ENCODE measurements around the gene AACS.

DNA sequence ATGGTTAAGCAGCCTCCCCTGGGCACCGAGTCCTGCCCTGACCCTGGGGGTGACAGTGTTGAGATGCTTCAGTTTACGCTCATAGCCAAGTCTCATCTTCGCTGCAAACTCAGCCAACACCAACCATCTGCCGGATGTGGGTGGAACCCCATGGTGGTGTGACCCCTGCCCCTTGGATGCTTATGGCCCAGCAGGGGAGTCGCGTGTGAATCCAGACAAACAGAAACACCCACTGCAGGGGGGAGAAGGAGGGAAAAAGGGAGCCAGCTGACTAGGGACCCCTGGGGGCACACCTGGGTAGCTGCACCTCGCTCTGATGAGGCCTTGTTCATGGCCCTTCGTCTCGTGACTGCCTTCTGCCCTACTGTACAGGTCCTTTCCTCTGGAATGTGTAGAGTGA lies 23.8 kb downstream of the AACS start:
- TF ChIP-seq, protein P1, sequence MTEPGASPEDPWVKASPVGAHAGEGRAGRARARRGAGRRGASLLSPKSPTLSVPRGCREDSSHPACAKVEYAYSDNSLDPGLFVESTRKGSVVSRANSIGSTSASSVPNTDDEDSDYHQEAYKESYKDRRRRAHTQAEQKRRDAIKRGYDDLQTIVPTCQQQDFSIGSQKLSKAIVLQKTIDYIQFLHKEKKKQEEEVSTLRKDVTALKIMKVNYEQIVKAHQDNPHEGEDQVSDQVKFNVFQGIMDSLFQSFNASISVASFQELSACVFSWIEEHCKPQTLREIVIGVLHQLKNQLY (CRISPR knock-in tag; IDR thresholded peaks at IDR 0.05): no peak
- TF ChIP-seq CBFB (CRISPR knock-in tag; IDR thresholded peaks at IDR 0.05; ENCODE audit: low read depth) (no peak), ATF1 (CRISPR knock-in tag; IDR thresholded peaks at IDR 0.05) (no peak)
- TF ChIP-seq, protein P2, sequence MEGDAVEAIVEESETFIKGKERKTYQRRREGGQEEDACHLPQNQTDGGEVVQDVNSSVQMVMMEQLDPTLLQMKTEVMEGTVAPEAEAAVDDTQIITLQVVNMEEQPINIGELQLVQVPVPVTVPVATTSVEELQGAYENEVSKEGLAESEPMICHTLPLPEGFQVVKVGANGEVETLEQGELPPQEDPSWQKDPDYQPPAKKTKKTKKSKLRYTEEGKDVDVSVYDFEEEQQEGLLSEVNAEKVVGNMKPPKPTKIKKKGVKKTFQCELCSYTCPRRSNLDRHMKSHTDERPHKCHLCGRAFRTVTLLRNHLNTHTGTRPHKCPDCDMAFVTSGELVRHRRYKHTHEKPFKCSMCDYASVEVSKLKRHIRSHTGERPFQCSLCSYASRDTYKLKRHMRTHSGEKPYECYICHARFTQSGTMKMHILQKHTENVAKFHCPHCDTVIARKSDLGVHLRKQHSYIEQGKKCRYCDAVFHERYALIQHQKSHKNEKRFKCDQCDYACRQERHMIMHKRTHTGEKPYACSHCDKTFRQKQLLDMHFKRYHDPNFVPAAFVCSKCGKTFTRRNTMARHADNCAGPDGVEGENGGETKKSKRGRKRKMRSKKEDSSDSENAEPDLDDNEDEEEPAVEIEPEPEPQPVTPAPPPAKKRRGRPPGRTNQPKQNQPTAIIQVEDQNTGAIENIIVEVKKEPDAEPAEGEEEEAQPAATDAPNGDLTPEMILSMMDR (IDR thresholded peaks at IDR 0.05): no peak
- TF ChIP-seq, protein P3, sequence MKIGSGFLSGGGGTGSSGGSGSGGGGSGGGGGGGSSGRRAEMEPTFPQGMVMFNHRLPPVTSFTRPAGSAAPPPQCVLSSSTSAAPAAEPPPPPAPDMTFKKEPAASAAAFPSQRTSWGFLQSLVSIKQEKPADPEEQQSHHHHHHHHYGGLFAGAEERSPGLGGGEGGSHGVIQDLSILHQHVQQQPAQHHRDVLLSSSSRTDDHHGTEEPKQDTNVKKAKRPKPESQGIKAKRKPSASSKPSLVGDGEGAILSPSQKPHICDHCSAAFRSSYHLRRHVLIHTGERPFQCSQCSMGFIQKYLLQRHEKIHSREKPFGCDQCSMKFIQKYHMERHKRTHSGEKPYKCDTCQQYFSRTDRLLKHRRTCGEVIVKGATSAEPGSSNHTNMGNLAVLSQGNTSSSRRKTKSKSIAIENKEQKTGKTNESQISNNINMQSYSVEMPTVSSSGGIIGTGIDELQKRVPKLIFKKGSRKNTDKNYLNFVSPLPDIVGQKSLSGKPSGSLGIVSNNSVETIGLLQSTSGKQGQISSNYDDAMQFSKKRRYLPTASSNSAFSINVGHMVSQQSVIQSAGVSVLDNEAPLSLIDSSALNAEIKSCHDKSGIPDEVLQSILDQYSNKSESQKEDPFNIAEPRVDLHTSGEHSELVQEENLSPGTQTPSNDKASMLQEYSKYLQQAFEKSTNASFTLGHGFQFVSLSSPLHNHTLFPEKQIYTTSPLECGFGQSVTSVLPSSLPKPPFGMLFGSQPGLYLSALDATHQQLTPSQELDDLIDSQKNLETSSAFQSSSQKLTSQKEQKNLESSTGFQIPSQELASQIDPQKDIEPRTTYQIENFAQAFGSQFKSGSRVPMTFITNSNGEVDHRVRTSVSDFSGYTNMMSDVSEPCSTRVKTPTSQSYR (CRISPR knock-in tag; IDR thresholded peaks at IDR 0.05): no peak

Data from WTC11 (cell line).